Measurements from ENCODE around the gene CAMK1. TPM values are rescaled to one million over a fixed set of nuclear protein-coding genes. Genes with fewer than 3 reads are reported as not detected.

The CAMK1 gene
- polyA plus RNA-seq, 1 experiment, result 26.8 TPM

- POLR2A ChIA-PET, result interaction anchor here (2.2 kb wide), 1 partner anchor 13 kb away, joined by 18 read pairs; the partner anchor contains the start of genes ARPC4 and TADA3
- TF ChIP-seq CTCF (IDR thresholded peaks at IDR 0.05; ENCODE audit: low read depth, low read length), result no peak
These were observed 36.4 kb upstream of the CAMK1 start for GRCh38 chr3:9806137-9806536.

GRCh38 chr3:9804996-9805395, 35.2 kb upstream of the CAMK1 start:
- ChIA-PET POLR2A (interaction anchor here (0.6 to 2.2 kb wide), 2 partner anchors 12 to 122 kb away, joined by 3 to 18 read pairs; partner anchors contain the start of genes ARPC4 and TADA3), CTCF (interaction anchor here (1.1 to 3.4 kb wide), 2 partner anchors 141 to 452 kb away, joined by 3 to 15 read pairs; no protein-coding TSS in a partner anchor)
- no peak for TF ChIP-seq CTCF (IDR thresholded peaks at IDR 0.05; ENCODE audit: low read depth, low read length)
- Histone ChIP-seq H3K27me3 (ENCODE audit: control insufficient read depth, insufficient read depth, low read length) (no peaks in the 10 kb centered on the region), H3K9me3 (ENCODE audit: control insufficient read depth, insufficient read depth, low read length) (no peaks in the 10 kb centered on the region), H3K27ac (ENCODE audit: low read depth, low read length) (no peak overlapping the region), H3K4me3 (ENCODE audit: low read depth, low read length) (no peak overlapping the region)
- DNase-seq (ENCODE audit: low read depth, low spot score), result no peak

More at GRCh38 chr3:9806137-9806536, 36.4 kb upstream of the CAMK1 start:
- CTCF ChIA-PET, result interaction anchor here (3.4 kb wide), 1 partner anchor 140 kb away, joined by 15 read pairs; no protein-coding TSS in a partner anchor
- H3K27me3 ChIP-seq (ENCODE audit: control insufficient read depth, insufficient read depth, low read length), result no peaks in the 10 kb centered on the region
- H3K4me3 ChIP-seq (ENCODE audit: low read depth, low read length), result no peak overlapping the region
- H3K9me3 ChIP-seq (ENCODE audit: control insufficient read depth, insufficient read depth, low read length), result no peaks in the 10 kb centered on the region
- H3K27ac ChIP-seq (ENCODE audit: low read depth, low read length), result no peak overlapping the region
- DNase-seq (ENCODE audit: low read depth, low spot score), result no peak

- H3K4me3 ChIP-seq (ENCODE audit: low read depth, low read length), result no peak overlapping the region
- H3K27me3 ChIP-seq (ENCODE audit: control insufficient read depth, insufficient read depth, low read length), result no peaks in the 10 kb centered on the region
- peak overlapping the region; percentile 63 for H3K27ac ChIP-seq (ENCODE audit: low read depth, low read length)
- no peak for DNase-seq (ENCODE audit: low read depth, low spot score)
- no peaks in the 10 kb centered on the region for H3K9me3 ChIP-seq (ENCODE audit: control insufficient read depth, insufficient read depth, low read length)
- TF ChIP-seq CTCF (IDR thresholded peaks at IDR 0.05; ENCODE audit: low read depth, low read length), result no peak
- ChIA-PET POLR2A (interaction anchor here (0.7 to 0.9 kb wide), 2 partner anchors 13 to 212 kb away, joined by 3 to 7 read pairs; no protein-coding TSS in a partner anchor), CTCF (interaction anchor here (3.4 kb wide), 1 partner anchor 143 kb away, joined by 15 read pairs; no protein-coding TSS in a partner anchor)
These were observed 33.7 kb upstream of the CAMK1 start for GRCh38 chr3:9803494-9803893.

GRCh38 chr3:9800529-9800928, 30.8 kb upstream of the CAMK1 start:
- H3K27me3 ChIP-seq (ENCODE audit: control insufficient read depth, insufficient read depth, low read length), result no peaks in the 10 kb centered on the region
- no peak overlapping the region for H3K27ac ChIP-seq (ENCODE audit: low read depth, low read length)
- ChIA-PET CTCF (interaction anchor here (0.6 to 1.5 kb wide), 3 partner anchors 8 to 16 kb away, joined by 3 to 8 read pairs (median 5); partner anchors contain the start of gene ARPC4), POLR2A (no interaction called here)
- TF ChIP-seq CTCF (IDR thresholded peaks at IDR 0.05; ENCODE audit: low read depth, low read length), result peak; percentile 44
- H3K4me3 ChIP-seq (ENCODE audit: low read depth, low read length), result no peak overlapping the region
- no peaks in the 10 kb centered on the region for H3K9me3 ChIP-seq (ENCODE audit: control insufficient read depth, insufficient read depth, low read length)
- no peak for DNase-seq (ENCODE audit: low read depth, low spot score)

GRCh38 chr3:9797196-9797945, 27.6 kb upstream of the CAMK1 start:
- no peak for DNase-seq (ENCODE audit: low read depth, low spot score)
- Histone ChIP-seq H3K27ac (ENCODE audit: low read depth, low read length) (no peak overlapping the region), H3K9me3 (ENCODE audit: control insufficient read depth, insufficient read depth, low read length) (peaks cover 2% of the 10 kb centered on the region; the same call in 1 of the 2 replicates), H3K27me3 (ENCODE audit: control insufficient read depth, insufficient read depth, low read length) (no peaks in the 10 kb centered on the region), H3K4me3 (ENCODE audit: low read depth, low read length) (no peak overlapping the region)
- ChIA-PET CTCF (interaction anchor here (1.0 kb wide), 1 partner anchor 51 kb away, joined by 3 read pairs; no protein-coding TSS in a partner anchor), POLR2A (interaction anchor here (0.7 kb wide), 2 partner anchors 48 to 58 kb away, joined by 5 to 7 read pairs; partner anchors contain the start of gene OGG1)
- TF ChIP-seq CTCF (IDR thresholded peaks at IDR 0.05; ENCODE audit: low read depth, low read length), result no peak
